OCI-LY7 (cell line): ENCODE measurements around the gene P2RY14.

Experiments used
- CTCF ChIP-seq: fragments of 200-600 bp; sonication (generic); conservative IDR thresholded peaks from 2 replicates; pipeline ENCODE4 v1.5.1; 2014; ENCODE audit warnings: mild to moderate bottlenecking, antibody characterized with exemption, low read length, moderate library complexity, mixed read lengths
- EZH2phosphoT487 ChIP-seq: fragments of 200-600 bp; sonication (generic); IDR thresholded peaks from 2 replicates; pipeline ENCODE4 v1.6.1; 2018; ENCODE audit warnings: low read depth, borderline replicate concordance, mild to moderate bottlenecking, mixed run types, antibody characterized with exemption, low read length, moderate library complexity, mixed read lengths

- no peak for TF ChIP-seq CTCF
- TF ChIP-seq EZH2phosphoT487, result no peak
Measured at GRCh38 chr3:151318313-151318712, 40.0 kb upstream of the P2RY14 start.
